ENCODE measurements around the gene RBM20.

RBM20 gene

GRCh38 chr10:110737886-110738634 is 93.9 kb downstream of the RBM20 start:
- DNase-seq (ENCODE audit: low read depth), result no peak

DNA sequence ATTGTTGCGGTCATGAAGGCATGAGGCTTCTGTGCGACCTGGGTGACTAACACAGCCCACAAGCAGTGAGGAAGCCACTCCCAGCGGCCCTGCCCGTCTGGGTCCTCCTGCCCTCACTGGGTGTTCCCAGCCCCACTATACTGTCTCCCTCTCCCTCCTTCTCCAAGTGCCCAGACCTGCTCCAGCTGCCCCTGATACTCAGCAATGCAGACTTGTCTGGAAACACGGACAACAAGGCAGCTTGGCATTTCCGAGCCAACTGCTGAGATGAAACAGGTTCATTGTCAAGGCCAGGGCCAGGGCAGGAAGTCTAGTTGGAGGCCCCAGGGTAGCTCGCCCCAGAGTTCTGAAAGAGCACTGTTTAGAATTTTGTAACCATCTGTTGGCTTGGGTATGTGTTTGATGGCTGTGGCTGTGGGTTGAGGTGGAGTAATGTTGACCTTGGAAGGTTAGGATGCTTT is 95.7 kb downstream of the RBM20 start:
- DNase-seq (ENCODE audit: low read depth), result peak; percentile 29

GRCh38 chr10:110742801-110743200 is 98.7 kb downstream of the RBM20 start:
- DNase-seq (ENCODE audit: low read depth), result no peak

GRCh38 chr10:110744782-110745181 is 100.6 kb downstream of the RBM20 start:
- DNase-seq (ENCODE audit: low read depth), result no peak

GRCh38 chr10:110746254-110746826 is 102.2 kb downstream of the RBM20 start:
- DNase-seq (ENCODE audit: low read depth), result peak; percentile 69

GRCh38 chr10:110746969-110747608 is 103.0 kb downstream of the RBM20 start:
- no peak for DNase-seq (ENCODE audit: low read depth)

DNA sequence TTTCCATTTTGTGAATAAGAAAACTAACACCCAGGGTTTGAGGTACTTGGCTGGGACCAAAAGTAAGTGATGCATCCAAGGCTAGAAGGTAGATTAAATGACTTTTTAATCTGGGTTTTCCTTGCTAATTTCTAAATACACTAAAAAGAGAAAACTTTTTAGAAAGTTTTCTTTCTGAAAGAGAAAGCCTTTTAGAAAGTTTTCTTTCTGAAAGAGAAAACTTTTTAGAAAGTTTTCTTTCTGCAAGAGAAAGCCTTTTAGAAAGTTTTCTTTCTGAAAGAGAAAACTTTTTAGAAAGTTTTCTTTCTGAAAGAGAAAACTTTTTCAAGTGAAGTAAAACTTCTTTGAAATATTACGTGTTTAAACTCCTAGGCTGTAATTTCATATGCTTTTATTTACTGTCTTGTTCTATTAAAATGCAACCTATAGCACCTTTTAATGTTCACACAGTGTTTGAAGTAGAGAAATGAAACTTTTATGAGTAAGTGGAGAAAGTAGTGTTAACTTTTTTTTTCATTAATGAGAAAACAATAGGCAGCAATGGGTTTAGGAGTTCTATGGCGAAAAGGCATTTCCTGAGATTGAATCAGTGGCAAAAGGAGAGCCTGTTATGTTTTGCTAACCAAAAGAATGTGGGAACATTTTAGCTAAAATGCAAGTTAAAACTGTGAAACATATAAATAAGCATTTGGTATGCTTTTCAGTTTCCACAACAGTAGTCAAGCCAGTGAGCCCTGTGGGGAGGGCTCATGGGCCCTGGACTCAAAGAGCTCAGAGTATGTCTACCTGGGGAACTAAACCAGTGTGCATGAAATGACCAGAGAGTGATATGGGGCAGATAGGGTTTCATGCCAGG is 103.7 kb downstream of the RBM20 start:
- DNase-seq (ENCODE audit: low read depth), result no peak

GRCh38 chr10:110748970-110749369 is 104.8 kb downstream of the RBM20 start:
- DNase-seq (ENCODE audit: low read depth), result no peak

DNA sequence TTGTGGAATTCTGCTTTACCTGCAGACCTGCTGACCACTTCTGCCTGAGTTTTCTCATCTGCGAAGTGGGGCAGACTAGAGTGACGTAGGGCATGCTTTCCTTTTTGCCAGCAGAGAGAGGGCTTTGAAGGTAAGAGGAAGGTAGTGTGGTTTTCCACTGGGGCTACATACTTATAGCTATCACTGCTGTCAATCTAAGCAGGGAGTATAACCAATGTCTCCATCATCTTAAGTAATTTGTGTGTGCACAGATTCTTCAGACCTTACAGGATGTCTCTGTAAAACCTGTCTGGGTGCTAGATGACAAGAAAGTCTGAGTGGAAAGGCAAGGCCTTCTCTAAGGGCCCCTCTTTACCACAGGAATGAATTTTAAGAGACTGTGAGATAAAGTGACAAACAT is 106.8 kb downstream of the RBM20 start:
- no peak for DNase-seq (ENCODE audit: low read depth)

GRCh38 chr10:110751850-110752249 is 107.7 kb downstream of the RBM20 start:
- DNase-seq (ENCODE audit: low read depth), result no peak

GRCh38 chr10:110753462-110753861 is 109.3 kb downstream of the RBM20 start:
- no peak for DNase-seq (ENCODE audit: low read depth)

DNA sequence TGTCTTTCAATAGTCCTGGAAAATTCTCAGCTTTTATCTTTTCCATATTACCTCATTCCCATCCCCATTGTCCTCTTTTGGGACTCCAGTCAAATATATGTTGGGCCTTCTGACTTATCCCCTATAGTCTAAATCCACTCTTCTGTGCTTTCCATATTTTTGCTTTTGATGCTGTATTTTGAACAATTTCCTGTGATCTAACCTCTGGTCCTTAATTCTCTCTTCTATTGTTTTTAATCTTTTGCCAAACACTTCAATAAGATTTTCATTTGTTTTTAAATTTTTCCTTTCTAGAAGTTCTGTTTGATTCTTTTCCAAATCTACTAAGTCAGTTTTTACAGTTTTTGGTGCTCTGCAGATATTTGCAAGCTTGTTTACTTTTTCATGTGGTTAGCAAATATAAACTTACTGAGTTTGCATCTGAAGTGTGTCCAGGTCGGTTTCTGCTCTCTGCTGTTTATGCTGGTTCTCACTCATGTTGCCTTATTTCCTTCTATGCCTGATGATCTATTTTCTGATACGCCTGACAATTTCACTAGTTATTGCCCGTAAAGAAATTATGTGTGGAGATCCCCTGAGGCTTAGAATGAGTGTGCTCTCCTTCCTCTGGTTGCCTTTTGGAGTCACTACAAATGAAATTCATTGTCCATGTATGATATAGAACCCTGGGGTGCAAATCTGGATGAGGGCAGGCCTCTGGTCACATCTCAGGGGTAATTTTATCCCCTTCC is 110.4 kb downstream of the RBM20 start:
- DNase-seq (ENCODE audit: low read depth), result no peak

DNA sequence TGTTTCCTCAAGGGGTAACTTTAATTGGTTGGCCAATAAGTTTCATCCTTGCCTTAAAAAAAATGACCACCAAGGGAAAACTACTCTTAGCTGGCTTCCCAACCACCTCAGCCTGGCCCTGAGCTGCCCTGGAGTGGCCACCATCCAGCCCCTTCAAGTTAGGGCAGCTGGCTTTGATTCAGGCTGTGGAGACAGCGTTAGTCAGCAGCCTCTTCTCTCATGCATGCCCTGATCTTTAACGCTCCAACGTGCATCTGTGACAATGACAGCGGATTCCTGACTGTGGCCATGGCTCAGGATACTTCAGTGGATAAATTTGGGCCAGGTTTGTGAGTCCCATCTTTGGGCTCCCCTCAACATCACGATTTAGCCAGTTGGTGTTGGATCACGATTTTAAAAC is 111.6 kb downstream of the RBM20 start:
- no peak for DNase-seq (ENCODE audit: low read depth)

GRCh38 chr10:110756876-110757275 is 112.7 kb downstream of the RBM20 start:
- no peak for DNase-seq (ENCODE audit: low read depth)

GRCh38 chr10:110757586-110757985 is 113.5 kb downstream of the RBM20 start:
- no peak for DNase-seq (ENCODE audit: low read depth)

GRCh38 chr10:110758128-110758765 is 114.1 kb downstream of the RBM20 start:
- DNase-seq (ENCODE audit: low read depth), result no peak

DNA sequence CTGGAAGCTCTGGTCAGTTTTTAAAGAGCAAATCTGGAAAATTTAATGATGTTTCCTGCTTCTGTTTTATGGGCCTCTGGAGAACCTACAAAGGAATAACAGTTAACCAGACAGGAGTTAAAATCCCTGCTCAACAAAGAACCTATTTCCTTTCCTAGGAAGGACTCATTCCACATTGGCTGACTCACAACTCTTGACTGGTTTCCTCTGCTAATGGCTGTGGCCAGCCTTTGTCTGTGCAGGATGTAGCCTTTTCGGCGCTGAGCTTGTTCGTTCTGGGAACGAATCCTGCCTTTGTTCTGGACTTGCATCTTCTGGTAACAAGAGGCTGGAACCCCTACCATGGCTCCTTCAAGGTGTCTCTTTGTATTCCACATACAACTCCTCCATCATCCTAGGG is 114.8 kb downstream of the RBM20 start:
- peak; percentile 71 for DNase-seq (ENCODE audit: low read depth)

DNA sequence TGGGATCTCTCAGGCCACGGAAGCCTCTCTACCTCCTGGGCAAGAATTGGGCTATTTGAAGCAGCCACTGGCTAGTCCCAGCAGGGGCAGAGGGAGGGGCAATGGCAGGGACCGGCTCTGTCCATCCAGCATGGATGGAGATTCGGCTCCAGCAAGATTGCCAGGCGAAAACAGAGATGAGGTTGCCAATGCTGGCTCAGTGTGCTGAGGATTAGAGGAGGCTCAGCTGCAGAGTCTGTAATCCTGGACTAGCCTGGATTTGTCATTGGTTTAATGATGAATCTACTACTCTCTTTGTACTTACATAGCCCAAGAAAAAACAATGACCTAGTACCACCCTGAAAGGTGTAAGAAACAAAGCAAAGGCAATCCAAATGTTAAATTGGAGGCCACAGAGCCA is 115.4 kb downstream of the RBM20 start:
- DNase-seq (ENCODE audit: low read depth), result no peak

GRCh38 chr10:110762109-110762848 is 118.1 kb downstream of the RBM20 start:
- no peak for DNase-seq (ENCODE audit: low read depth)

DNA sequence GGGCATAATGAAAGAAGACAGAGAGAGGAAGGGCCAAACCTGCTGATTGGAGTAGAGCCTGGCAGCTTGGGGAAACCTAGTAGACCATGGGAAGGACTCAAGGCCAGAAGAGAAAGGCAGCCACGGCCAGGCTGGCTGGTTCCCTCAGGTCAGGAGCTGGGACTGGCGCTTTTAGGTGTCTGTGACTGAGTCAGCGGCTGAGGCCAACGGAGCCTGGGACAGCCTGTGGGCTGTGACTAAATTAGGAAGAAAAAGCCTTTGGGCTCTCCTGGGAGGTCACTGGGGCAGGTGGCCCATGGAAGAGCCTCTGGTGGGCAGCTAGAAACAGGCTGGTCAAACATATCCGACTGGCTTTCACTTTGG is 118.7 kb downstream of the RBM20 start:
- DNase-seq (ENCODE audit: low read depth), result no peak

- no peak for DNase-seq (ENCODE audit: low read depth)
Observed at GRCh38 chr10:110764378-110764777, 120.2 kb downstream of the RBM20 start.

Data from ELR (cell line).